ENCODE results near the gene MGAT4B. TPM values are rescaled to one million over a fixed set of nuclear protein-coding genes. Genes with fewer than 3 reads are reported as not detected.

Gene MGAT4B
- total RNA-seq, 1 donor from 2014 or later, result 118 TPM

DNA sequence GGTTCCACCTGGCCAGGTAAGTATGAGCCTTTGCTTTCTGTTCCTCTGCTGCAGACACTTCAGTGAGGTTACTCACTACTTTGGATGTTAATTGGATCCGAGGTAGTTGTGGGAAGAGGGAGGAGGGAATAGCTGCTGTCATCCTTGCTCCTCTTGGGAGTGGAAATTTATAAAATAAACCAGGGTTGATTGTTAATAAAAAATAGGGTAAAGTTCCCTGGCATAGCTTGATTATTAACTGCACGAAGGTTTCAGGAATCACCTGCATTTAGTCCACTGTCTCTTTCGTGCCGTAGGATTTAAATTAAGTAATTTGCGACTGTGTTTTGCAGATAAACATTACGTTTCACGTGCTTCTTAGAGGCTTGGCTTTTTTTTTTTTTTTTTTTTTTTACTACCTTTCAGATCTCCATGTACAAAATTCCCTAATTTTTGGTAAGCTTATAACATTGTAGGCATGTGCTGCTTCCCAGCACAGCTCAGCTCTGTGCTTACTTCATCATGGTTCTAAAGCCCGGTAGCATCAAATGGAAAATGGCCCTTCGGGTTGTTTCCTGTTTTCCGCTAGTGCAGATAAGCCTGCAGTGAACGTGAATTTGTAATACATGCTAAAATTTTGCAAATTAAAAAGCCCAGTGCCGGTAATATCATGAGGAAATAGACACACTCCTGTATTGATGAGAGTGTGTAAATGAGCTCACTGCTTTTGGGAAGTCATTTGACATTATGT is 39.8 kb downstream of the MGAT4B start:
- no peak overlapping the region for H3K4me3 ChIP-seq
- no peak overlapping the region for H3K27ac ChIP-seq
- DNase-seq, result no peak
- peaks cover 40% of the 10 kb centered on the region for H3K4me1 ChIP-seq
- H3K27me3 ChIP-seq, result no peaks in the 10 kb centered on the region
- intact Hi-C loops (cut with DNase I), result no loop called here
- no peaks in the 10 kb centered on the region for H3K9me3 ChIP-seq
- ATAC-seq, result no peak
- H3K36me3 ChIP-seq, result peaks cover 64% of the 10 kb centered on the region
- TF ChIP-seq, protein P1, sequence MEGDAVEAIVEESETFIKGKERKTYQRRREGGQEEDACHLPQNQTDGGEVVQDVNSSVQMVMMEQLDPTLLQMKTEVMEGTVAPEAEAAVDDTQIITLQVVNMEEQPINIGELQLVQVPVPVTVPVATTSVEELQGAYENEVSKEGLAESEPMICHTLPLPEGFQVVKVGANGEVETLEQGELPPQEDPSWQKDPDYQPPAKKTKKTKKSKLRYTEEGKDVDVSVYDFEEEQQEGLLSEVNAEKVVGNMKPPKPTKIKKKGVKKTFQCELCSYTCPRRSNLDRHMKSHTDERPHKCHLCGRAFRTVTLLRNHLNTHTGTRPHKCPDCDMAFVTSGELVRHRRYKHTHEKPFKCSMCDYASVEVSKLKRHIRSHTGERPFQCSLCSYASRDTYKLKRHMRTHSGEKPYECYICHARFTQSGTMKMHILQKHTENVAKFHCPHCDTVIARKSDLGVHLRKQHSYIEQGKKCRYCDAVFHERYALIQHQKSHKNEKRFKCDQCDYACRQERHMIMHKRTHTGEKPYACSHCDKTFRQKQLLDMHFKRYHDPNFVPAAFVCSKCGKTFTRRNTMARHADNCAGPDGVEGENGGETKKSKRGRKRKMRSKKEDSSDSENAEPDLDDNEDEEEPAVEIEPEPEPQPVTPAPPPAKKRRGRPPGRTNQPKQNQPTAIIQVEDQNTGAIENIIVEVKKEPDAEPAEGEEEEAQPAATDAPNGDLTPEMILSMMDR (IDR thresholded peaks at IDR 0.05), result no peak

DNA sequence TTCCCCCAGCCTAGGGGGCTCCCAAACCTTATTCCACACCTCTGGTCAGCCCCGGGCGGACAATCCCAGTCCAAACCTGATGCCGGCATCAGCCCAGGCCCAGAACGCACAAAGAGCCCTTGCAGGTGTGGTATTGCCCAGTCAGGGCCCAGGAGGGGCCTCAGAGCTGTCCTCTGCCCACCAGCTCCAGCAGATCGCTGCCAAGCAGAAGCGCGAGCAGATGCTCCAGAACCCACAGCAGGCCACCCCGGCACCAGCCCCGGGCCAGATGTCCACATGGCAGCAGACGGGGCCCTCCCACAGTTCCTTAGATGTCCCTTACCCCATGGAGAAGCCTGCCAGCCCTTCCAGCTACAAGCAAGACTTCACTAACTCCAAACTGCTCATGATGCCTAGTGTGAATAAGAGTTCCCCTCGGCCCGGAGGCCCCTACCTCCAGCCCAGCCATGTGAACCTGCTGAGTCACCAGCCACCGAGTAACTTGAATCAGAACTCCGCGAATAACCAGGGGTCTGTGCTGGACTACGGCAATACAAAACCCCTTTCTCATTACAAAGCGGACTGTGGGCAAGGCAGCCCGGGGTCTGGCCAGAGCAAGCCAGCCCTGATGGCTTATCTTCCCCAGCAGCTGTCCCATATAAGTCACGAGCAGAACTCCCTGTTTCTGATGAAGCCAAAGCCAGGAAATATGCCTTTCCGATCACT is 40.5 kb downstream of the MGAT4B start:
- Histone ChIP-seq H3K27ac (no peak overlapping the region), H3K4me1 (peaks cover 47% of the 10 kb centered on the region), H3K9me3 (no peaks in the 10 kb centered on the region), H3K4me3 (no peak overlapping the region), H3K27me3 (no peaks in the 10 kb centered on the region), H3K36me3 (peaks cover 57% of the 10 kb centered on the region)
- DNase-seq (no peak), ATAC-seq (no peak)
- TF ChIP-seq, protein P1 (IDR thresholded peaks at IDR 0.05), result no peak
- intact Hi-C loops (cut with DNase I), result no loop called here

DNA sequence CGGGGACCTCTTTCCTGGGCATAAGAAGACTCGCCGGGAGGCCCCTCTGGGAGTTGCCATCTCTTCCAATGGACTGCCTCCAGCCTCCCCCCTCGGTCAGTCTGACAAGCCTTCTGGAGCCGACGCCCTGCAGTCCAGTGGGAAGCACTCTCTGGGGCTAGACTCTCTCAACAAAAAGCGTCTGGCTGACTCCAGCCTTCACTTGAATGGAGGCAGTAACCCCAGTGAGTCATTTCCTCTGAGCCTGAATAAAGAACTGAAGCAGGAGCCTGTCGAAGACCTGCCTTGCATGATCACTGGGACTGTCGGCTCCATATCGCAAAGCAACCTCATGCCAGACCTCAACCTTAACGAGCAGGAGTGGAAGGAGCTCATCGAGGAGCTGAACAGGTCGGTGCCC is 41.3 kb downstream of the MGAT4B start:
- Histone ChIP-seq H3K36me3 (peaks cover 49% of the 10 kb centered on the region), H3K4me3 (no peak overlapping the region), H3K27me3 (no peaks in the 10 kb centered on the region), H3K4me1 (peaks cover 49% of the 10 kb centered on the region), H3K9me3 (no peaks in the 10 kb centered on the region), H3K27ac (no peak overlapping the region)
- DNase-seq (no peak), ATAC-seq (peak; percentile 45)
- TF ChIP-seq, protein P1 (IDR thresholded peaks at IDR 0.05), result no peak
- intact Hi-C loops (cut with DNase I), result no loop called here

DNA sequence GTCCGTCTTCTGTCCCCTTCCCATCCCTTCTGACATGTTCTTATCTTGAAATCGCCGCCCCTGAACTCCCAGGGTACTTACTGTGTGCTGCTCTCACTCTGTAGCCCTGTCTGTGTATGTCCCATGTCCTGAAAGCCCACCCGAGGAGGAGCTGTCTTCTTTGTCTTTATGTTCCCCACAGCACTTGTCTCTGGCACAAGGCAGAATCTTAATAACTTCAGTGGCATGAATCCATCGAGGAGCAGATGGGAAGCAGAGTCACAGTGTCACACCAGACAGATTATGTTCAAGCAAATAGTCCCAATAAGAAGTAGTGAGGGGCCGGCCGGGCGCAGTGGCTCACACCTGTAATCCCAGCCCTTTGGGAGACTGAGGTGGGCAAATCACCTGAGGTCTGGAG is 42.6 kb downstream of the MGAT4B start:
- Histone ChIP-seq H3K27ac (no peak overlapping the region), H3K27me3 (no peaks in the 10 kb centered on the region), H3K4me1 (peaks cover 62% of the 10 kb centered on the region), H3K36me3 (peaks cover 36% of the 10 kb centered on the region), H3K4me3 (no peak overlapping the region), H3K9me3 (no peaks in the 10 kb centered on the region)
- TF ChIP-seq, protein P1 (IDR thresholded peaks at IDR 0.05), result no peak
- no peak for ATAC-seq
- DNase-seq, result no peak
- intact Hi-C loops (cut with DNase I), result loop anchor here (5.0 kb wide), 1 partner anchor 33 kb away; no protein-coding TSS in a partner anchor

DNA sequence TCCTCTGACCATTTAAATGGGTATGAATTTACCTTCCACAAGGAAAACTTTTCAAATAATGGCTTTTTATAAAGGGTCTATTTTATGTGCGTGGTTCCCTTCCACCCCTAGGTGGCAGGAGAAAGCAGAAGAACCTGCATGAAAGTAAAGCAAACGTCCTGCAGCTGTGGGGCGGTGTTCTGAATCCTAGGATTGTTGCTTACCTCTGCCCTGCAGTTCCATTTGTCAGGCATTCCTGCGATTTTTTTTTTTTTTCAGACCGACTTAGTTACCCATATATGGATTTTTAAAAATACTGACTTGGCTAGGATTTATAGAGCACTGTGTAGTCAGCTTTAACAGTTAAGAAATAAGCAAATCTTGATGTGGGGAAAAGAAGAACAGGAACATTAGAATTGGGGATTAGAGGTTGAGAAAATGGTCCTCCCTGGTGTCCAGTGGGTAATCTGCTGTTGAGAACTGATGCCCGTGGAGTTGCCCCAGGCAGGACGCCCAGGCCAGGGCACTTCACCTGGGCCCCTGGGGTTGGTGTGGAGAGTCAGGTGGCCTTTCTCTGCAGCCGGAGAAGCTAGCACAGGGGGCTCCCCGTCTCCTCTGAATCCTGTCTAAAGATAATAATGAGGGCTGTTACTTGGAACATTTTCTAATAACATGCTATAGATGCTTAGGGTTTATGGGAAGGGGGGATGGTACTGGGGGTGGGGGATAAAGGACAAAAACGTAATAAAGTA is 43.3 kb downstream of the MGAT4B start:
- no peak overlapping the region for H3K27ac ChIP-seq
- no peaks in the 10 kb centered on the region for H3K27me3 ChIP-seq
- DNase-seq (no peak), ATAC-seq (peak; percentile 85)
- H3K36me3 ChIP-seq, result peaks cover 29% of the 10 kb centered on the region
- peaks cover 69% of the 10 kb centered on the region for H3K4me1 ChIP-seq
- no peak overlapping the region for H3K4me3 ChIP-seq
- TF ChIP-seq, protein P1 (IDR thresholded peaks at IDR 0.05), result peak; percentile 90
- H3K9me3 ChIP-seq, result no peaks in the 10 kb centered on the region
- intact Hi-C loops (cut with DNase I), result loop anchor here (5.0 kb wide), 1 partner anchor 34 kb away; no protein-coding TSS in a partner anchor
